MCF 10A (cell line): ENCODE measurements around the gene IL17REL. TPM values are rescaled to one million over a fixed set of nuclear protein-coding genes. Genes with fewer than 3 reads are reported as not detected.

Experiments used
- BruUV-seq: library from RNA; stranded (reverse); fragments of 400-500 nt; replicated peaks from 2 replicates; lab custom pipeline; 2021; lab: Mats Ljungman, UMichigan
- CTCF ChIA-PET: fragments of 300-600 bp; sonication (Branson Sonifier 250); formaldehyde crosslinking; extraction: SDS; loops from one replicate; lab custom pipeline; 2021; ENCODE audit warnings: antibody characterized with exemption, inconsistent platforms; lab: Yijun Ruan, JAX
- POLR2A ChIA-PET: fragments of 300-600, 350-650 bp; sonication (Branson Sonifier 250); formaldehyde crosslinking; extraction: SDS; loops from one replicate; lab custom pipeline; 2020; ENCODE audit warnings: antibody characterized with exemption, inconsistent platforms; lab: Yijun Ruan, JAX
- DNase-seq: peaks from one replicate; pipeline ENCODE4 v3.0.0-alpha.2; 2018; ENCODE audit not compliant: unreplicated experiment
- H3K27ac Mint-ChIP-seq: one replicate; pipeline ENCODE4 v1.8.0; 2022; ENCODE audit warnings: mild to moderate bottlenecking, low read depth, mixed read lengths; ENCODE audit not compliant: unreplicated experiment
- H3K27me3 Mint-ChIP-seq: one replicate; pipeline ENCODE4 v1.8.0; 2022; ENCODE audit warnings: mixed read lengths; ENCODE audit not compliant: insufficient read depth, unreplicated experiment
- H3K36me3 Mint-ChIP-seq: one replicate; pipeline ENCODE4 v1.8.0; 2022; ENCODE audit warnings: mild to moderate bottlenecking, moderate library complexity, mixed read lengths; ENCODE audit not compliant: insufficient read depth, unreplicated experiment
- H3K4me1 Mint-ChIP-seq: one replicate; pipeline ENCODE4 v1.8.0; 2022; ENCODE audit warnings: mixed read lengths; ENCODE audit not compliant: insufficient read depth, unreplicated experiment
- H3K4me3 Mint-ChIP-seq: one replicate; pipeline ENCODE4 v1.8.0; 2022; ENCODE audit warnings: mild to moderate bottlenecking, moderate library complexity, mixed read lengths; ENCODE audit not compliant: unreplicated experiment
- H3K9me3 Mint-ChIP-seq: one replicate; pipeline ENCODE4 v1.8.0; 2022; ENCODE audit warnings: mixed read lengths; ENCODE audit not compliant: unreplicated experiment
- CTCF ChIP-seq: fragments of 200-600 bp; IDR thresholded peaks from one replicate; pipeline ENCODE4 v1.8.0; 2022; ENCODE audit warnings: antibody characterized with exemption, mild to moderate bottlenecking; ENCODE audit not compliant: unreplicated experiment
- intact Hi-C: fragments of 100-400 bp; cut with micrococcal nuclease; formaldehyde crosslinking; loops from 2 replicates; pipeline ENCODE4 v1.14.1; 2022
- total RNA-seq: library from RNA; stranded (reverse); gene quantifications from 2 replicates; pipeline ENCODE4 v1.2.3, GENCODE V29; 2022

The IL17REL gene
- total RNA-seq, 1 experiment from 2014 or later, result not detected

- no peak for DNase-seq
- Mint-ChIP-seq H3K4me1 (no peaks in the 10 kb centered on the region), H3K4me3 (no peak overlapping the region), H3K36me3 (no peaks in the 10 kb centered on the region), H3K9me3 (no peaks in the 10 kb centered on the region), H3K27me3 (no peaks in the 10 kb centered on the region), H3K27ac (no peak overlapping the region)
- intact Hi-C loops, result no loop called here
- CTCF ChIA-PET, result interaction anchor here (1.1 kb wide), 1 partner anchor 123 kb away, joined by 4 read pairs; no protein-coding TSS in a partner anchor
- TF ChIP-seq CTCF, result no peak
- BruUV-seq, result no TSS peak
- POLR2A ChIA-PET, result no interaction called here
These were observed 41.3 kb upstream of the IL17REL start for GRCh38 chr22:50053861-50054260.

GRCh38 chr22:50051930-50052329 lies 39.4 kb upstream of the IL17REL start:
- ChIA-PET CTCF (no interaction called here), POLR2A (no interaction called here)
- no peak for DNase-seq
- no peak for TF ChIP-seq CTCF
- intact Hi-C loops, result no loop called here
- Mint-ChIP-seq H3K36me3 (no peaks in the 10 kb centered on the region), H3K27me3 (no peaks in the 10 kb centered on the region), H3K4me3 (no peak overlapping the region), H3K27ac (no peak overlapping the region), H3K9me3 (no peaks in the 10 kb centered on the region), H3K4me1 (no peaks in the 10 kb centered on the region)
- no TSS peak for BruUV-seq

GRCh38 chr22:50049299-50050195 lies 37.0 kb upstream of the IL17REL start:
- no TSS peak for BruUV-seq
- Mint-ChIP-seq H3K4me3 (no peak overlapping the region), H3K9me3 (no peaks in the 10 kb centered on the region), H3K27me3 (no peaks in the 10 kb centered on the region), H3K4me1 (no peaks in the 10 kb centered on the region), H3K27ac (no peak overlapping the region), H3K36me3 (no peaks in the 10 kb centered on the region)
- POLR2A ChIA-PET, result no interaction called here
- no peak for DNase-seq
- CTCF ChIA-PET, result interaction anchor here (2.4 kb wide), 1 partner anchor 19 kb away, joined by 10 read pairs; no protein-coding TSS in a partner anchor
- no peak for TF ChIP-seq CTCF
- intact Hi-C loops, result no loop called here

GRCh38 chr22:50048836-50049235 lies 36.3 kb upstream of the IL17REL start:
- H3K4me3 Mint-ChIP-seq, result no peak overlapping the region
- H3K4me1 Mint-ChIP-seq, result no peaks in the 10 kb centered on the region
- intact Hi-C loops, result no loop called here
- H3K27me3 Mint-ChIP-seq, result peaks cover 2% of the 10 kb centered on the region
- BruUV-seq, result no TSS peak
- POLR2A ChIA-PET, result no interaction called here
- no peaks in the 10 kb centered on the region for H3K36me3 Mint-ChIP-seq
- DNase-seq, result no peak
- H3K9me3 Mint-ChIP-seq, result no peaks in the 10 kb centered on the region
- TF ChIP-seq CTCF, result no peak
- CTCF ChIA-PET, result interaction anchor here (2.4 kb wide), 1 partner anchor 18 kb away, joined by 10 read pairs; no protein-coding TSS in a partner anchor
- H3K27ac Mint-ChIP-seq, result no peak overlapping the region
